Lower lobe of right lung (tissue), 2 donors: ENCODE data around the gene MTCP1. TPM values are rescaled to one million over a fixed set of nuclear protein-coding genes. Genes with fewer than 3 reads are reported as not detected.

Experiments
- ATAC-seq, 2 donors: fragments of 200-7000 bp; cut with Tn5 transposase; one replicate each; pipeline ENCODE4 v1.9.1; 2020 to 2022; ENCODE audit warnings: mild to moderate bottlenecking in 2 of 2, moderate library complexity in 2 of 2
- DNase-seq: peaks from one replicate; pipeline ENCODE4 v3.0.0-alpha.2; 2020
- H3K27ac ChIP-seq: fragments of 200-600 bp; one replicate; pipeline ENCODE4 v1.8.0; 2022
- H3K27me3 ChIP-seq: fragments of 200-600 bp; one replicate; pipeline ENCODE4 v1.8.0; 2022; ENCODE audit warnings: low read depth
- H3K36me3 ChIP-seq: fragments of 200-600 bp; one replicate; pipeline ENCODE4 v1.8.0; 2022; ENCODE audit warnings: mild to moderate bottlenecking
- H3K4me1 ChIP-seq: fragments of 200-600 bp; one replicate; pipeline ENCODE4 v1.8.0; 2022
- H3K4me3 ChIP-seq: fragments of 200-600 bp; one replicate; pipeline ENCODE4 v1.8.0; 2022; ENCODE audit warnings: mild to moderate bottlenecking
- H3K9me3 ChIP-seq: fragments of 200-600 bp; one replicate; pipeline ENCODE4 v1.8.0; 2022
- CTCF ChIP-seq: fragments of 200-600 bp; IDR thresholded peaks from one replicate; pipeline ENCODE4 v1.8.0; 2022; ENCODE audit warnings: antibody characterized with exemption, mild to moderate bottlenecking
- intact Hi-C: fragments of 100-400 bp; cut with DNase I; formaldehyde crosslinking; loops from one replicate; pipeline ENCODE4 v1.11.0; 2022
- total RNA-seq: library from RNA; stranded (reverse); fragmentation: NEBNext Ultra II Directional; extraction: Animal tissue kit (Norgen Biotek cat#: 25700); gene quantifications from one replicate; pipeline ENCODE4 v1.2.1, GENCODE V29; 2021
- donor health status: DM: no; HTN: yes; CAD: no; lungs with severe emphysema.

The MTCP1 gene
- total RNA-seq, 1 donor from 2014 or later, result 13.2 TPM

GRCh38 chrX:155105919-155106318, 35.0 kb upstream of the MTCP1 start:
- intact Hi-C loops, result no loop called here
- peaks cover 9% of the 10 kb centered on the region for H3K36me3 ChIP-seq
- H3K27ac ChIP-seq, result no peak overlapping the region
- DNase-seq, result no peak
- no peak for ATAC-seq
- H3K9me3 ChIP-seq, result no peaks in the 10 kb centered on the region
- H3K4me3 ChIP-seq, result no peak overlapping the region
- H3K4me1 ChIP-seq, result no peaks in the 10 kb centered on the region
- TF ChIP-seq CTCF, result no peak
- H3K27me3 ChIP-seq, result no peaks in the 10 kb centered on the region

- no peak for DNase-seq
- Histone ChIP-seq H3K27me3 (no peaks in the 10 kb centered on the region), H3K4me3 (no peak overlapping the region), H3K9me3 (no peaks in the 10 kb centered on the region), H3K4me1 (no peaks in the 10 kb centered on the region), H3K36me3 (peaks cover 33% of the 10 kb centered on the region), H3K27ac (no peak overlapping the region)
- ATAC-seq, result peak; percentile 45 to 47
- TF ChIP-seq CTCF, result peak; percentile 50
- intact Hi-C loops, result no loop called here
These were observed 23.6 kb upstream of the MTCP1 start for GRCh38 chrX:155094468-155095061.

GRCh38 chrX:155086961-155087735, 16.2 kb upstream of the MTCP1 start:
- Histone ChIP-seq H3K4me3 (no peak overlapping the region), H3K9me3 (no peaks in the 10 kb centered on the region), H3K4me1 (no peaks in the 10 kb centered on the region), H3K36me3 (peaks cover 21% of the 10 kb centered on the region), H3K27me3 (no peaks in the 10 kb centered on the region), H3K27ac (no peak overlapping the region)
- DNase-seq, result no peak
- intact Hi-C loops, result no loop called here
- ATAC-seq, result no peak
- no peak for TF ChIP-seq CTCF

GRCh38 chrX:155086202-155086840, 15.4 kb upstream of the MTCP1 start:
- Histone ChIP-seq H3K36me3 (peaks cover 15% of the 10 kb centered on the region), H3K27me3 (no peaks in the 10 kb centered on the region), H3K4me1 (no peaks in the 10 kb centered on the region), H3K27ac (no peak overlapping the region), H3K9me3 (no peaks in the 10 kb centered on the region), H3K4me3 (no peak overlapping the region)
- DNase-seq, result no peak
- intact Hi-C loops, result no loop called here
- no peak for ATAC-seq
- TF ChIP-seq CTCF, result peak; percentile 42

GRCh38 chrX:155071694-155072280, 851 bp upstream of the MTCP1 start:
- no peak for DNase-seq
- Histone ChIP-seq H3K4me3 (peak overlapping the region; percentile 66), H3K36me3 (peaks cover 13% of the 10 kb centered on the region), H3K27me3 (no peaks in the 10 kb centered on the region), H3K27ac (peak overlapping the region; percentile 84), H3K9me3 (no peaks in the 10 kb centered on the region), H3K4me1 (peaks cover 19% of the 10 kb centered on the region)
- peak in 1 of 2 donors; percentile 14 for ATAC-seq
- intact Hi-C loops, result no loop called here
- no peak for TF ChIP-seq CTCF
